ENCODE data around the gene NTNG1.
"Not testable (repeated sequence)": the region's sequence is repeated elsewhere in the genome, so short reads cannot be mapped to it uniquely, and the experiment has no call there.

NTNG1 gene

GRCh38 chr1:107196973-107197562 lies 56.2 kb downstream of the NTNG1 start:
- DNase-seq (ENCODE audit: low read depth in 3 of 3), result no peak

GRCh38 chr1:107198561-107198960 lies 57.7 kb downstream of the NTNG1 start:
- DNase-seq (ENCODE audit: low read depth in 3 of 3), result no peak

- no peak for DNase-seq (ENCODE audit: low read depth in 3 of 3)
These were observed 59.8 kb downstream of the NTNG1 start for GRCh38 chr1:107200631-107201030.

GRCh38 chr1:107202007-107202406 lies 61.2 kb downstream of the NTNG1 start:
- DNase-seq (ENCODE audit: low read depth in 3 of 3), result no peak

- DNase-seq (ENCODE audit: low read depth in 3 of 3), result no peak
These were observed 72.4 kb downstream of the NTNG1 start for GRCh38 chr1:107213225-107213624.

GRCh38 chr1:107220036-107220435 lies 79.2 kb downstream of the NTNG1 start:
- no peak for DNase-seq (ENCODE audit: low read depth in 3 of 3)

GRCh38 chr1:107225706-107226105 lies 84.9 kb downstream of the NTNG1 start:
- no peak for DNase-seq (ENCODE audit: low read depth in 3 of 3)

GRCh38 chr1:107228704-107229371 lies 88.0 kb downstream of the NTNG1 start:
- no peak for DNase-seq (ENCODE audit: low read depth in 3 of 3)

GRCh38 chr1:107229711-107230110 lies 88.9 kb downstream of the NTNG1 start:
- no peak for DNase-seq (ENCODE audit: low read depth in 3 of 3)

GRCh38 chr1:107230121-107230520 lies 89.3 kb downstream of the NTNG1 start:
- DNase-seq (ENCODE audit: low read depth in 3 of 3), result no peak

- DNase-seq (ENCODE audit: low read depth in 3 of 3), result no peak
These were observed 90.5 kb downstream of the NTNG1 start for GRCh38 chr1:107231291-107231690.

GRCh38 chr1:107232426-107232825 lies 91.6 kb downstream of the NTNG1 start:
- DNase-seq (ENCODE audit: low read depth in 3 of 3), result no peak

GRCh38 chr1:107236760-107237159 lies 95.9 kb downstream of the NTNG1 start:
- DNase-seq (ENCODE audit: low read depth in 3 of 3), result not testable (repeated sequence)

- no peak for DNase-seq (ENCODE audit: low read depth in 3 of 3)
These were observed 102.6 kb downstream of the NTNG1 start for GRCh38 chr1:107243461-107243860.

GRCh38 chr1:107244709-107245500 lies 104.1 kb downstream of the NTNG1 start:
- no peak for DNase-seq (ENCODE audit: low read depth in 3 of 3)

- no peak for DNase-seq (ENCODE audit: low read depth in 3 of 3)
These were observed 106.0 kb downstream of the NTNG1 start for GRCh38 chr1:107246775-107247345.

- no peak for DNase-seq (ENCODE audit: low read depth in 3 of 3)
These were observed 106.8 kb downstream of the NTNG1 start for GRCh38 chr1:107247679-107248078.

- DNase-seq (ENCODE audit: low read depth in 3 of 3), result no peak
These were observed 109.3 kb downstream of the NTNG1 start for GRCh38 chr1:107250169-107250568.

- DNase-seq (ENCODE audit: low read depth in 3 of 3), result no peak
These were observed 110.2 kb downstream of the NTNG1 start for GRCh38 chr1:107251083-107251482.

GRCh38 chr1:107251839-107252238 lies 111.0 kb downstream of the NTNG1 start:
- no peak for DNase-seq (ENCODE audit: low read depth in 3 of 3)

- DNase-seq (ENCODE audit: low read depth in 3 of 3), result no peak
These were observed 111.4 kb downstream of the NTNG1 start for GRCh38 chr1:107252271-107252670.

GRCh38 chr1:107254306-107254705 lies 113.5 kb downstream of the NTNG1 start:
- DNase-seq (ENCODE audit: low read depth in 3 of 3), result no peak

GRCh38 chr1:107255469-107255868 lies 114.6 kb downstream of the NTNG1 start:
- no peak for DNase-seq (ENCODE audit: low read depth in 3 of 3)
